ENCODE measurements around the gene PPP1R9A. TPM values are rescaled to one million over a fixed set of nuclear protein-coding genes. Genes with fewer than 3 reads are reported as not detected.

Gene PPP1R9A
- total RNA-seq, 1 experiment from 2014 or later, result 13.5 TPM

DNA sequence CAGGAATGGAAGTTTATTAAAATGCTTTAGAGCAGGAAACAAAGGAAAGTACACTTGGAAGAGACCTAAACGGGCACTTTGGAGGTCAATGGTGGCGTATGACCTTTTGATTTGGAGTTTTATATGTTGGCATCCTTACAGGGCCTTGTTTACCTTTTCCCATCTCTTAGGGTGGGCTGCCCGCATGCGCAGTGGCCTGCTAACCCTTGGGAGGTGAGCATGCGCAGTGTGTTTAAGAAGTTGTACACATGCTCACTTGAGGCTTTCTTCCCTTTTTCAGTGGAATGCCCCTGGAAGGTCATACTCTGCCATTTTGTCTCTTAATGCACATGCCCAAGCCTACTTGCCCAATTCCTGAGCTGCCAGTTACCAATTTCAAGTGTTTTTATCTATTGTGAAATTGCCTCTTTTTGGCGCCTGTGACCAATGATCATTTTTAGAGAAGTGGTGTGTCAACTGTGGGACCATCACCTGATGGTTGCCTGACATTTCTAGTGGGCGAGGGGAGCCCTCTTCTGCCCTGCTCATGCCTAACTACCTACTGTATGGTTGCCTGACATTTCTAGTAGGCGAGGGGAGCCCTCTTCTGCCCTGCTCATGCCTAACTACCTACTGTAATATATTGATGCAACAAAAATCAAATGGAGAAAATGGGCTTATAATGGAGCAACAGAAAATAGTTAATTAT lies 138.0 kb downstream of the PPP1R9A start:
- H3K27me3 ChIP-seq (ENCODE audit: insufficient read depth, low read length), result no peaks in the 10 kb centered on the region
- H4K20me1 ChIP-seq (ENCODE audit: insufficient read depth), result no peaks in the 10 kb centered on the region
- no TSS peak for BruUV-seq (replicated peaks)
- H3K9me3 ChIP-seq (ENCODE audit: control insufficient read depth in 1 of 2, insufficient read depth in 1 of 2, low read depth in 1 of 2, low read length in 2 of 2), result no peaks in the 10 kb centered on the region
- H2AFZ ChIP-seq (ENCODE audit: low read depth, low read length, poor library complexity, severe bottlenecking), result no peak overlapping the region
- H3K4me1 ChIP-seq (ENCODE audit: control insufficient read depth in 1 of 2, insufficient read depth in 2 of 2, low read length in 2 of 2), result no peaks in the 10 kb centered on the region
- ChIA-PET POLR2A (no interaction called here), RAD21 (ENCODE audit: low non-redundant PET in 1 of 2, low total read pairs in 2 of 2, uncharacterized antibody in 2 of 2, unreplicated experiment in 2 of 2) (no interaction called here), CTCF (interaction anchor here (0.8 kb wide), 1 partner anchor 596 kb away, joined by 3 read pairs; no protein-coding TSS in a partner anchor)
- H3K79me2 ChIP-seq (ENCODE audit: insufficient read depth, low read length), result no peaks in the 10 kb centered on the region
- DNase-seq (ENCODE audit: low read depth, low spot score) (no peak), ATAC-seq (no peak; the same call in 1 of the 2 replicates)
- H3K36me3 ChIP-seq (ENCODE audit: control insufficient read depth in 1 of 2, insufficient read depth in 2 of 2, low read length in 2 of 2), result no peaks in the 10 kb centered on the region
- intact Hi-C loops (cut with micrococcal nuclease), result loop anchor here (2.0 to 10.0 kb wide), 2 partner anchors 601 to 757 kb away; no protein-coding TSS in a partner anchor
- no peak overlapping the region for H3K9ac ChIP-seq (ENCODE audit: low read length)
- no peaks in the 10 kb centered on the region; the same call in 1 of the 2 replicates for H3K9me2 ChIP-seq (ENCODE audit: insufficient read depth)
- H3K27ac ChIP-seq (ENCODE audit: low read depth, low read length), result no peak overlapping the region
- no peak overlapping the region for H3K4me2 ChIP-seq (ENCODE audit: low read length)
- H3K4me3 ChIP-seq (replicated peaks in 1 of 2; ENCODE audit: low read depth in 1 of 2, low read length in 2 of 2), result no peak overlapping the region
- TF ChIP-seq CBX3 (IDR thresholded peaks at IDR 0.05; ENCODE audit: low read depth), result no peak
- no peak for TF ChIP-seq TCF7L2 (IDR thresholded peaks at IDR 0.05; ENCODE audit: borderline replicate concordance, extremely low read depth, insufficient read depth, insufficient read length)
- TF ChIP-seq SIN3A (IDR thresholded peaks at IDR 0.05; ENCODE audit: low read depth), result no peak
- TF ChIP-seq FOSL1 (IDR thresholded peaks at IDR 0.05; ENCODE audit: low read depth), result no peak
- no peak for TF ChIP-seq ZFX (IDR thresholded peaks at IDR 0.05)
- no peak for TF ChIP-seq POLR2AphosphoS5 (IDR thresholded peaks at IDR 0.05; ENCODE audit: low read depth, low read length)
- no peak for TF ChIP-seq EZH2 (IDR thresholded peaks at IDR 0.05)
- no peak for TF ChIP-seq JUND (IDR thresholded peaks at IDR 0.05)
- no peak for TF ChIP-seq EZH2phosphoT487 (IDR thresholded peaks at IDR 0.05; ENCODE audit: borderline replicate concordance)
- no peak for TF ChIP-seq EGR1 (IDR thresholded peaks at IDR 0.05; ENCODE audit: low read depth)
- TF ChIP-seq, protein P1, sequence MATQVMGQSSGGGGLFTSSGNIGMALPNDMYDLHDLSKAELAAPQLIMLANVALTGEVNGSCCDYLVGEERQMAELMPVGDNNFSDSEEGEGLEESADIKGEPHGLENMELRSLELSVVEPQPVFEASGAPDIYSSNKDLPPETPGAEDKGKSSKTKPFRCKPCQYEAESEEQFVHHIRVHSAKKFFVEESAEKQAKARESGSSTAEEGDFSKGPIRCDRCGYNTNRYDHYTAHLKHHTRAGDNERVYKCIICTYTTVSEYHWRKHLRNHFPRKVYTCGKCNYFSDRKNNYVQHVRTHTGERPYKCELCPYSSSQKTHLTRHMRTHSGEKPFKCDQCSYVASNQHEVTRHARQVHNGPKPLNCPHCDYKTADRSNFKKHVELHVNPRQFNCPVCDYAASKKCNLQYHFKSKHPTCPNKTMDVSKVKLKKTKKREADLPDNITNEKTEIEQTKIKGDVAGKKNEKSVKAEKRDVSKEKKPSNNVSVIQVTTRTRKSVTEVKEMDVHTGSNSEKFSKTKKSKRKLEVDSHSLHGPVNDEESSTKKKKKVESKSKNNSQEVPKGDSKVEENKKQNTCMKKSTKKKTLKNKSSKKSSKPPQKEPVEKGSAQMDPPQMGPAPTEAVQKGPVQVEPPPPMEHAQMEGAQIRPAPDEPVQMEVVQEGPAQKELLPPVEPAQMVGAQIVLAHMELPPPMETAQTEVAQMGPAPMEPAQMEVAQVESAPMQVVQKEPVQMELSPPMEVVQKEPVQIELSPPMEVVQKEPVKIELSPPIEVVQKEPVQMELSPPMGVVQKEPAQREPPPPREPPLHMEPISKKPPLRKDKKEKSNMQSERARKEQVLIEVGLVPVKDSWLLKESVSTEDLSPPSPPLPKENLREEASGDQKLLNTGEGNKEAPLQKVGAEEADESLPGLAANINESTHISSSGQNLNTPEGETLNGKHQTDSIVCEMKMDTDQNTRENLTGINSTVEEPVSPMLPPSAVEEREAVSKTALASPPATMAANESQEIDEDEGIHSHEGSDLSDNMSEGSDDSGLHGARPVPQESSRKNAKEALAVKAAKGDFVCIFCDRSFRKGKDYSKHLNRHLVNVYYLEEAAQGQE (IDR thresholded peaks at IDR 0.05; ENCODE audit: low read depth), result no peak
- no peak for TF ChIP-seq YY1 (IDR thresholded peaks at IDR 0.05; ENCODE audit: extremely low read depth, insufficient replicate concordance, low read depth, low read length)
- TF ChIP-seq ZNF274 (IDR thresholded peaks at IDR 0.05; ENCODE audit: low read depth, low read length), result no peak
- TF ChIP-seq RAD21 (IDR thresholded peaks at IDR 0.05; ENCODE audit: low read depth), result peak; percentile 71
- TF ChIP-seq, protein P2, sequence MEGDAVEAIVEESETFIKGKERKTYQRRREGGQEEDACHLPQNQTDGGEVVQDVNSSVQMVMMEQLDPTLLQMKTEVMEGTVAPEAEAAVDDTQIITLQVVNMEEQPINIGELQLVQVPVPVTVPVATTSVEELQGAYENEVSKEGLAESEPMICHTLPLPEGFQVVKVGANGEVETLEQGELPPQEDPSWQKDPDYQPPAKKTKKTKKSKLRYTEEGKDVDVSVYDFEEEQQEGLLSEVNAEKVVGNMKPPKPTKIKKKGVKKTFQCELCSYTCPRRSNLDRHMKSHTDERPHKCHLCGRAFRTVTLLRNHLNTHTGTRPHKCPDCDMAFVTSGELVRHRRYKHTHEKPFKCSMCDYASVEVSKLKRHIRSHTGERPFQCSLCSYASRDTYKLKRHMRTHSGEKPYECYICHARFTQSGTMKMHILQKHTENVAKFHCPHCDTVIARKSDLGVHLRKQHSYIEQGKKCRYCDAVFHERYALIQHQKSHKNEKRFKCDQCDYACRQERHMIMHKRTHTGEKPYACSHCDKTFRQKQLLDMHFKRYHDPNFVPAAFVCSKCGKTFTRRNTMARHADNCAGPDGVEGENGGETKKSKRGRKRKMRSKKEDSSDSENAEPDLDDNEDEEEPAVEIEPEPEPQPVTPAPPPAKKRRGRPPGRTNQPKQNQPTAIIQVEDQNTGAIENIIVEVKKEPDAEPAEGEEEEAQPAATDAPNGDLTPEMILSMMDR (IDR thresholded peaks at IDR 0.05 in 2 of 3, conservative IDR thresholded peaks at IDR 0.05 in 1 of 3; ENCODE audit: borderline replicate concordance in 1 of 3, insufficient read depth in 1 of 3, low read depth in 2 of 3, low read length in 2 of 3), result peak in 2 of 3 experiments; percentile 25 to 81; a peak in 3 of 6 replicates
- TF ChIP-seq CEBPB (IDR thresholded peaks at IDR 0.05; ENCODE audit: low read depth), result no peak
